ENCODE measurements around the gene LRRC3B. TPM values are rescaled to one million over a fixed set of nuclear protein-coding genes. Genes with fewer than 3 reads are reported as not detected.

Gene LRRC3B
- total RNA-seq, 1 donor from 2014 or later = 8.2 TPM

DNA sequence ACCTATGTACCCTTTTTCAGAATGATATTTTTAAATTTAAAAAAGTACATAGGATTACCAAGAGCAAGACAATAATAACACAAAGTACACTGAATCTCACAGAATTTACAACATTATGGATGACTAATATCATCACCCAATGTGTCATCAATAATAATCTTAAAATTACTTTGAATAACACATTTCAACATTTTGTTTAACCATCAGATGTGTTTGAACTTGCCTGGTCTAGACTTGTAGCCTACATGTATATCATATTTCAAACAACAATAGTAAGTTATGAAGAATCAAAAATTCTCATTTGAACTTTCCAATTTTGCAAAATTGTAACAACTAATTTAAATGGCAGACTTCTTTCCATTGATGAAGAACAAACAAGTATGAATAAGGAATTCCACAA is 15.1 kb downstream of the LRRC3B start:
- H3K4me1 ChIP-seq = no peaks in the 10 kb centered on the region
- TF ChIP-seq EZH2 (IDR thresholded peaks at IDR 0.05) (no peak), EZH2phosphoT487 (IDR thresholded peaks at IDR 0.05) (no peak)
- TF ChIP-seq, protein P1, sequence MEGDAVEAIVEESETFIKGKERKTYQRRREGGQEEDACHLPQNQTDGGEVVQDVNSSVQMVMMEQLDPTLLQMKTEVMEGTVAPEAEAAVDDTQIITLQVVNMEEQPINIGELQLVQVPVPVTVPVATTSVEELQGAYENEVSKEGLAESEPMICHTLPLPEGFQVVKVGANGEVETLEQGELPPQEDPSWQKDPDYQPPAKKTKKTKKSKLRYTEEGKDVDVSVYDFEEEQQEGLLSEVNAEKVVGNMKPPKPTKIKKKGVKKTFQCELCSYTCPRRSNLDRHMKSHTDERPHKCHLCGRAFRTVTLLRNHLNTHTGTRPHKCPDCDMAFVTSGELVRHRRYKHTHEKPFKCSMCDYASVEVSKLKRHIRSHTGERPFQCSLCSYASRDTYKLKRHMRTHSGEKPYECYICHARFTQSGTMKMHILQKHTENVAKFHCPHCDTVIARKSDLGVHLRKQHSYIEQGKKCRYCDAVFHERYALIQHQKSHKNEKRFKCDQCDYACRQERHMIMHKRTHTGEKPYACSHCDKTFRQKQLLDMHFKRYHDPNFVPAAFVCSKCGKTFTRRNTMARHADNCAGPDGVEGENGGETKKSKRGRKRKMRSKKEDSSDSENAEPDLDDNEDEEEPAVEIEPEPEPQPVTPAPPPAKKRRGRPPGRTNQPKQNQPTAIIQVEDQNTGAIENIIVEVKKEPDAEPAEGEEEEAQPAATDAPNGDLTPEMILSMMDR (IDR thresholded peaks at IDR 0.05) = no peak
- Mint-ChIP-seq H3K27ac (no peak overlapping the region), H3K27me3 (ENCODE audit: insufficient read depth, low read depth) (no peaks in the 10 kb centered on the region), H3K4me3 (no peak overlapping the region), H3K4me1 (no peaks in the 10 kb centered on the region), H3K36me3 (no peaks in the 10 kb centered on the region), H3K9me3 (no peaks in the 10 kb centered on the region)
- H3K27ac ChIP-seq = no peak overlapping the region
- no peaks in the 10 kb centered on the region for H4K20me1 ChIP-seq (ENCODE audit: low read depth)
- no peak overlapping the region for H2AFZ ChIP-seq (replicated peaks)
- H3K4me2 ChIP-seq = no peak overlapping the region
- no peak for DNase-seq (ENCODE audit: low spot score)
- no peak overlapping the region for H3K9ac ChIP-seq
- H3K4me3 ChIP-seq = no peak overlapping the region
- H3K27me3 ChIP-seq = no peaks in the 10 kb centered on the region
- H3K9me3 ChIP-seq (ENCODE audit: low read depth) = no peaks in the 10 kb centered on the region
- H3F3A ChIP-seq (ENCODE audit: low read depth) = no peaks in the 10 kb centered on the region
- no peaks in the 10 kb centered on the region for H3K79me2 ChIP-seq (ENCODE audit: low read depth)
- no peaks in the 10 kb centered on the region for H3K36me3 ChIP-seq

DNA sequence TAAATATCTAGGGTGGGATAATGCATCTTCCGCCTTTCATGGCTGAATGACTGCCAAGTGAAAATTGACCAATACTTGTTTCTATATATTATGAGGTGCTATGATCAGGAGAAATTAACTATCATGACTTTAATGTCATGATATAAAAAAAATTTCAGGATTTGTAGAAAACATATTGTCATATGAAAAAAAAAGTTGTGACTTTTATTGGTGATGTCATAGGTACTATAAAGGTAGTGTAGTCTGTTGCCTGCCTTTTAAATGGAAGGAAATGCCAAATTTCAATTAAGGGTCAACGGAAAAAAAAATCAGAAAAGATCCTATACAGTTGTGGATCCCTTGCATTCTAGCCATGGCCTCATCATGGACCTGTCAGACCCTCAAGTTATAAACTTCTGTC is 15.5 kb downstream of the LRRC3B start:
- no peaks in the 10 kb centered on the region for H3K36me3 ChIP-seq
- no peaks in the 10 kb centered on the region for H4K20me1 ChIP-seq (ENCODE audit: low read depth)
- no peaks in the 10 kb centered on the region for H3F3A ChIP-seq (ENCODE audit: low read depth)
- Mint-ChIP-seq H3K36me3 (no peaks in the 10 kb centered on the region), H3K27me3 (ENCODE audit: insufficient read depth, low read depth) (no peaks in the 10 kb centered on the region), H3K27ac (no peak overlapping the region), H3K9me3 (no peaks in the 10 kb centered on the region), H3K4me1 (no peaks in the 10 kb centered on the region), H3K4me3 (no peak overlapping the region)
- no peak overlapping the region for H2AFZ ChIP-seq (replicated peaks)
- H3K9me3 ChIP-seq (ENCODE audit: low read depth) = no peaks in the 10 kb centered on the region
- no peaks in the 10 kb centered on the region for H3K27me3 ChIP-seq
- no peak overlapping the region for H3K4me2 ChIP-seq
- H3K79me2 ChIP-seq (ENCODE audit: low read depth) = no peaks in the 10 kb centered on the region
- no peak overlapping the region for H3K27ac ChIP-seq
- H3K4me3 ChIP-seq = no peak overlapping the region
- DNase-seq (ENCODE audit: low spot score) = no peak
- no peak for TF ChIP-seq EZH2 (IDR thresholded peaks at IDR 0.05)
- no peaks in the 10 kb centered on the region for H3K4me1 ChIP-seq
- H3K9ac ChIP-seq = no peak overlapping the region

GRCh38 chr3:26639339-26639738 is 16.8 kb downstream of the LRRC3B start:
- Histone ChIP-seq H3F3A (ENCODE audit: low read depth) (no peaks in the 10 kb centered on the region), H3K79me2 (ENCODE audit: low read depth) (no peaks in the 10 kb centered on the region), H3K9ac (no peak overlapping the region), H3K36me3 (no peaks in the 10 kb centered on the region), H3K27me3 (no peaks in the 10 kb centered on the region), H3K4me1 (no peaks in the 10 kb centered on the region), H3K4me3 (no peak overlapping the region), H2AFZ (replicated peaks) (no peak overlapping the region), H4K20me1 (ENCODE audit: low read depth) (no peaks in the 10 kb centered on the region), H3K9me3 (ENCODE audit: low read depth) (no peaks in the 10 kb centered on the region), H3K4me2 (no peak overlapping the region), H3K27ac (no peak overlapping the region)
- no peak overlapping the region for H3K4me3 Mint-ChIP-seq
- H3K27me3 Mint-ChIP-seq (ENCODE audit: insufficient read depth, low read depth) = no peaks in the 10 kb centered on the region
- H3K9me3 Mint-ChIP-seq = no peaks in the 10 kb centered on the region
- no peak for TF ChIP-seq EZH2phosphoT487 (IDR thresholded peaks at IDR 0.05)
- TF ChIP-seq, protein P1 (IDR thresholded peaks at IDR 0.05) = no peak
- TF ChIP-seq EZH2 (IDR thresholded peaks at IDR 0.05) = no peak
- DNase-seq (ENCODE audit: low spot score) = no peak
- H3K27ac Mint-ChIP-seq = no peak overlapping the region
- H3K36me3 Mint-ChIP-seq = no peaks in the 10 kb centered on the region
- H3K4me1 Mint-ChIP-seq = no peaks in the 10 kb centered on the region

GRCh38 chr3:26647078-26647477 is 24.5 kb downstream of the LRRC3B start:
- H3K4me1 Mint-ChIP-seq = peaks cover 9% of the 10 kb centered on the region
- Histone ChIP-seq H2AFZ (replicated peaks) (no peak overlapping the region), H3K36me3 (no peaks in the 10 kb centered on the region), H3K4me3 (no peak overlapping the region), H3K27me3 (no peaks in the 10 kb centered on the region), H3K79me2 (ENCODE audit: low read depth) (no peaks in the 10 kb centered on the region), H3K9me3 (ENCODE audit: low read depth) (no peaks in the 10 kb centered on the region), H3K27ac (no peak overlapping the region), H3K4me2 (no peak overlapping the region), H3K9ac (no peak overlapping the region), H4K20me1 (ENCODE audit: low read depth) (no peaks in the 10 kb centered on the region), H3K4me1 (peaks cover 12% of the 10 kb centered on the region), H3F3A (ENCODE audit: low read depth) (no peaks in the 10 kb centered on the region)
- TF ChIP-seq, protein P1 (IDR thresholded peaks at IDR 0.05) = no peak
- TF ChIP-seq EZH2phosphoT487 (IDR thresholded peaks at IDR 0.05) (no peak), EZH2 (IDR thresholded peaks at IDR 0.05) (no peak)
- no peaks in the 10 kb centered on the region for H3K9me3 Mint-ChIP-seq
- H3K27ac Mint-ChIP-seq = no peak overlapping the region
- DNase-seq (ENCODE audit: low spot score) = no peak
- H3K27me3 Mint-ChIP-seq (ENCODE audit: insufficient read depth, low read depth) = no peaks in the 10 kb centered on the region
- no peak overlapping the region for H3K4me3 Mint-ChIP-seq
- no peaks in the 10 kb centered on the region for H3K36me3 Mint-ChIP-seq
